Astrocyte of the spinal cord (primary cell): ENCODE results near the gene TSR3.

Experiments
- DNase-seq: peaks from one replicate; pipeline ENCODE4 v3.0.0; 2011; ENCODE audit warnings: low read depth, low spot score
- H3K4me3 ChIP-seq: 2 replicates; pipeline ENCODE4 v1.5.1; 2011; ENCODE audit warnings: low read depth, mild to moderate bottlenecking, low read length, moderate library complexity
- CTCF ChIP-seq: IDR thresholded peaks from 2 replicates; pipeline ENCODE4 v1.5.1; 2012; ENCODE audit warnings: low read depth, mild to moderate bottlenecking, low read length, inconsistent platforms
- in situ Hi-C: cut with HindIII; loops from 2 replicates; pipeline ENCODE4 v1.10.0; 2017; ENCODE audit warnings: low sequenced_read_pairs

Gene TSR3

GRCh38 chr16:1351215-1351581 lies 480 bp downstream of the TSR3 start:
- no peak for TF ChIP-seq CTCF
- in situ Hi-C loops = no loop called here
- DNase-seq = no peak

DNA sequence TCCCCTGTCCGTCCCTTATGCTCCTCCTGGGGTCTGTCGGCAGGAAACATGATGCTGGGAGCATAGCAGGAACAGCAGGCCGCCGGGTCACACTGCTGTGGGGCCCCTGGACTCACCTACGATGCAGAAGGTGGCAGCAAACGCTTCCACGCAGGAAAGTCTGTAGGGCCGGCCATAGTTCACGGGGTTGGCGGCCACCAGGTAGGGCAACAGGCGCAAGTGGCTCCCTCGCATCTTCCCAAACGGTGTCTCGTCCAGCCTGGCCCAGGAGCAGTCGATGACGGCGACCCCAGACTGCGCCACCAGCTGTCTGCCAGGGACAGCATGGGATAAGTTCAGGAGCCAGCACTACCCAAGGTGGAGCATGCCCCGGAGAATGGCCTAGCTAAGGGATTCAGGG lies 987 bp downstream of the TSR3 start:
- DNase-seq = no peak
- in situ Hi-C loops = no loop called here
- peak overlapping the region; percentile 81 for H3K4me3 ChIP-seq
- TF ChIP-seq CTCF = no peak

More at GRCh38 chr16:1351215-1351581, 480 bp downstream of the TSR3 start:
- H3K4me3 ChIP-seq = peak overlapping the region; percentile 81

GRCh38 chr16:1349951-1350350 lies 1.7 kb downstream of the TSR3 start:
- no peak for TF ChIP-seq CTCF
- H3K4me3 ChIP-seq = no peak overlapping the region
- in situ Hi-C loops = no loop called here
- DNase-seq = no peak

- no peak for TF ChIP-seq CTCF
- DNase-seq = no peak
- in situ Hi-C loops = no loop called here
- no peak overlapping the region for H3K4me3 ChIP-seq
Observed at GRCh38 chr16:1349351-1349750, 2.3 kb downstream of the TSR3 start.

DNA sequence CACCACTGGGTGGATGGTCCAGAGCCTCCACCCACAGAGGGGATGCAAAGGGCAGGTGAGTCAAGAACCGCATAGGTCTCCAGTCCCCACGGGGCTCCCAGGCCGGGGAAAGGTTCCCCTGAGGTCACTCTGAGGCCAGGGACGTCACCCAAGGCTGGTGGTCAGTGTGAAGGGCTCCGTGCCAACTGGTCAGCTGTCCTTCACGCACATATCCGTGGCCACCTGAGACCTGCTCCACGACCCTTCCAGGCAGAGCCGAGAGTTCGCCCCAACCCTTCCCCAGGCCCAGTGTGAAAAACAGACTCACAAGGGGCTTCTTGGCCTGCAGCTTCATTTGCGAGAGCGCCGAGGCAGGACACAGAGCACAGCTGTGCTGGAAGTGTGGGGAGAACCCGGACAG lies 2.8 kb downstream of the TSR3 start:
- in situ Hi-C loops = no loop called here
- no peak overlapping the region for H3K4me3 ChIP-seq
- TF ChIP-seq CTCF = no peak
- DNase-seq = no peak

GRCh38 chr16:1348441-1348840 lies 3.2 kb downstream of the TSR3 start:
- in situ Hi-C loops = no loop called here
- no peak overlapping the region for H3K4me3 ChIP-seq
- DNase-seq = no peak
- no peak for TF ChIP-seq CTCF

GRCh38 chr16:1347962-1348361 lies 3.7 kb downstream of the TSR3 start:
- H3K4me3 ChIP-seq = no peak overlapping the region
- TF ChIP-seq CTCF = no peak
- in situ Hi-C loops = no loop called here
- DNase-seq = no peak
